OCI-LY7 (cell line): ENCODE measurements around the gene F13A1.

Experiments used
- CTCF ChIP-seq: fragments of 200-600 bp; sonication (generic); conservative IDR thresholded peaks from 2 replicates; pipeline ENCODE4 v1.5.1; 2014; ENCODE audit warnings: mild to moderate bottlenecking, antibody characterized with exemption, low read length, moderate library complexity, mixed read lengths
- EZH2phosphoT487 ChIP-seq: fragments of 200-600 bp; sonication (generic); IDR thresholded peaks from 2 replicates; pipeline ENCODE4 v1.6.1; 2018; ENCODE audit warnings: low read depth, borderline replicate concordance, mild to moderate bottlenecking, mixed run types, antibody characterized with exemption, low read length, moderate library complexity, mixed read lengths

GRCh38 chr6:6282716-6283115, 37.7 kb downstream of the F13A1 start:
- TF ChIP-seq CTCF: no peak
- TF ChIP-seq EZH2phosphoT487: no peak
